Kidney (tissue), 14 donors: Measurements from ENCODE around the gene UROS. TPM values are rescaled to one million over a fixed set of nuclear protein-coding genes. Genes with fewer than 3 reads are reported as not detected.

Source experiments
- DNase-seq, 5 donors: peaks; one replicate each; pipeline ENCODE4 v3.0.0-alpha.2; 2013 to 2020
- FAIRE-seq: peaks from 2 replicates; lab custom pipeline; 2012; peaks lifted over from hg19 to GRCh38; lab: Jason Lieb, UNC
- H3K27ac ChIP-seq, 2 donors: one replicate each; pipeline ENCODE4 v1.7.0; 2013; ENCODE audit warnings: low read depth in 2 of 2, low read length in 2 of 2, inconsistent platforms in 1 of 2
- H3K27me3 ChIP-seq: one replicate; pipeline ENCODE4 v1.7.1; 2013; ENCODE audit warnings: low read length, inconsistent platforms; ENCODE audit not compliant: control insufficient read depth, insufficient read depth
- H3K36me3 ChIP-seq, 3 donors: one replicate each; pipeline versions ENCODE4 v1.7.0 to v1.7.1; 2013; ENCODE audit warnings: low read length in 3 of 3, control low read depth in 1 of 3, inconsistent platforms in 1 of 3; ENCODE audit not compliant: insufficient read depth in 3 of 3, control insufficient read depth in 2 of 3
- H3K4me1 ChIP-seq, 3 donors: one replicate each; pipeline versions ENCODE4 v1.7.0 to v1.7.1; 2013; ENCODE audit warnings: low read length in 3 of 3, inconsistent platforms in 1 of 3, low read depth in 1 of 3; ENCODE audit not compliant: control insufficient read depth in 2 of 3, insufficient read depth in 2 of 3
- H3K4me3 ChIP-seq, 3 donors: one replicate each; pipeline versions ENCODE4 v1.7.0 to v1.8.1; 2013; ENCODE audit warnings: low read length in 3 of 3, control low read depth in 1 of 3, inconsistent platforms in 1 of 3
- H3K9ac ChIP-seq, 3 donors: one replicate each; pipeline versions ENCODE4 v1.7.0 to v1.7.1; 2013; ENCODE audit warnings: low read length in 3 of 3, control low read depth in 1 of 3, inconsistent platforms in 1 of 3
- H3K9me3 ChIP-seq, 3 donors: one replicate each; pipeline versions ENCODE4 v1.7.0 to v1.7.1; 2013; ENCODE audit warnings: low read length in 3 of 3, control low read depth in 1 of 3, inconsistent platforms in 1 of 3; ENCODE audit not compliant: control insufficient read depth in 2 of 3, insufficient read depth in 1 of 3
- intact Hi-C: fragments of 100-400 bp; cut with DNase I; formaldehyde crosslinking; loops from one replicate; pipeline ENCODE4 v1.11.1; 2022
- polyA plus RNA-seq: library from polyadenylated mRNA; stranded (reverse); fragments of 350-450 nt; fragmentation: Illumina TruSeq; extraction: RNeasy Lipid Tissue Mini Kit (QIAGEN cat#74804); gene quantifications from one replicate; pipeline ENCODE4 v1.2.3, GENCODE V29; 2014; ENCODE audit warnings: low read depth, low replicate concordance; ENCODE audit not compliant: insufficient read depth
- total RNA-seq: library from RNA; stranded (reverse); fragmentation: NEBNext Ultra II Directional; extraction: Animal tissue kit (Norgen Biotek cat#: 25700); gene quantifications from one replicate; pipeline ENCODE4 v1.2.1, GENCODE V29; 2021
- TF ChIP-seq, protein P1 (sequence below): IDR thresholded peaks from 3 replicates; pipeline ENCODE4 v1.5.1; 2012; ENCODE audit warnings: mild to moderate bottlenecking, moderate library complexity, borderline replicate concordance; ENCODE audit not compliant: insufficient read depth; ENCODE audit errors: extremely low read depth
- donor health status: control.
- donor health status: control.
- donor health status: control.
- donor health status: control.
- donor health status: control.
- donor health status: DM: yes; HTN: yes; CAD: no.
- donor health status: Normal renal cell carcinoma (clear cell type).

UROS gene
- total and polyA plus RNA-seq, 2 donors from 2014 or later, result 42.1 to 81.7 TPM

DNA sequence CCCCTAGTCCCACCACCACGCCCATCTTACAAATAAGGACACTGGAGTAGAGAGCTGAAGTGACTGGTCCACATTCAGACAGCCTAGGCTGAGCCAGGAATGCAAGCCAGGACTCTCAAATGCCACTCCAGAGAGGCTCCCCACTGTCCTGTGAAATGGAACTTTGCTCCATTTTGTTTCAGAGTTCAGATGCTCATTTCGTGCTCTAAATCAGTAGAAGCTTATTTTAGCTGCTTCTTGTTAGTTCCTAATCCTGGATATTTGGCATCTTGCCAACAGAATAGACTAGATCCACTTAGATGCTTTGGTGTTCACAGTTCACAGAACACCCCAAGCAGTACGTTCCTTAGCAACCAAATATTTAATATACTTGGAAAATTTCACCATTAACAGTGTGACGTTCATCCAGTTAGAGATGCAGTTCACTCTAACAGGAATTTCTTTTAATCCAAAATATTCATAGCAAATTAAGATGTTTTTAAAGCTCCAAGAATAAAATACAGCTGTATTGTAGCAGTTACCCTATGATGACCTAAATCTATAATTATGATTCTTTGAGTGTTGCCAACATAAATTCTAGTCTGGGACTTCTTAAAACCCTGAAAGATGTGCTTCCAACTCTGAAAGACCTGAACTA, 54.7 kb downstream of the UROS start:
- DNase-seq, result peak in 2 of 5 donors; percentile 53 to 78
- intact Hi-C loops, result no loop called here

DNA sequence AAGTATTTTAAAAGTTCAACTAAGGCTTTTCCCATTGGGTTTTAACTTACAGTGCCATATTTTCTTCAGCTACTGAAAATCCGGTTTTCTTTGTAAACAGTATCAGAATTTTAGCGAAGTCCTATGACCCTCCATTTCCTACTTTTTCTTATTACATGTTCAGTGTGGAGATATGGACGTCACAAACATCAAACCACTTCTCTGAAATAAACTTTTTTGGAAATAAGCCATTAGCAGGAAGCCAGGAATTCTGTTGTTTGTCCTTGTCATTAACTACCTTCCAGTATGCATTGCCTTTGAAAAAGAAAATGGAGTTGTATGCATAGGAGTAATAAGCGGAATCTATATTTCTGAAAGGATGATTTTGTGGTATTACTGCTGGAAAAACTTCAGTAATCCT, 56.5 kb downstream of the UROS start:
- H3K27ac ChIP-seq, result no peak overlapping the region
- H3K36me3 ChIP-seq, result peaks cover 11 to 20% (median 13%) of the 10 kb centered on the region in 3 donors
- H3K27me3 ChIP-seq, result no peaks in the 10 kb centered on the region
- peaks cover 0 to 3% (median 0%) of the 10 kb centered on the region in 3 donors for H3K4me1 ChIP-seq
- FAIRE-seq (no peak), DNase-seq (no peak)
- no peak overlapping the region for H3K9ac ChIP-seq
- no peaks in the 10 kb centered on the region for H3K9me3 ChIP-seq
- no peak overlapping the region for H3K4me3 ChIP-seq
- intact Hi-C loops, result no loop called here
- TF ChIP-seq, protein P1, sequence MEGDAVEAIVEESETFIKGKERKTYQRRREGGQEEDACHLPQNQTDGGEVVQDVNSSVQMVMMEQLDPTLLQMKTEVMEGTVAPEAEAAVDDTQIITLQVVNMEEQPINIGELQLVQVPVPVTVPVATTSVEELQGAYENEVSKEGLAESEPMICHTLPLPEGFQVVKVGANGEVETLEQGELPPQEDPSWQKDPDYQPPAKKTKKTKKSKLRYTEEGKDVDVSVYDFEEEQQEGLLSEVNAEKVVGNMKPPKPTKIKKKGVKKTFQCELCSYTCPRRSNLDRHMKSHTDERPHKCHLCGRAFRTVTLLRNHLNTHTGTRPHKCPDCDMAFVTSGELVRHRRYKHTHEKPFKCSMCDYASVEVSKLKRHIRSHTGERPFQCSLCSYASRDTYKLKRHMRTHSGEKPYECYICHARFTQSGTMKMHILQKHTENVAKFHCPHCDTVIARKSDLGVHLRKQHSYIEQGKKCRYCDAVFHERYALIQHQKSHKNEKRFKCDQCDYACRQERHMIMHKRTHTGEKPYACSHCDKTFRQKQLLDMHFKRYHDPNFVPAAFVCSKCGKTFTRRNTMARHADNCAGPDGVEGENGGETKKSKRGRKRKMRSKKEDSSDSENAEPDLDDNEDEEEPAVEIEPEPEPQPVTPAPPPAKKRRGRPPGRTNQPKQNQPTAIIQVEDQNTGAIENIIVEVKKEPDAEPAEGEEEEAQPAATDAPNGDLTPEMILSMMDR, result no peak

More for the DNA sequence above, 54.7 kb downstream of the UROS start:
- Histone ChIP-seq H3K36me3 (peaks cover 7 to 16% (median 11%) of the 10 kb centered on the region in 3 donors), H3K9me3 (no peaks in the 10 kb centered on the region), H3K4me1 (peaks cover 0 to 3% (median 0%) of the 10 kb centered on the region in 3 donors), H3K9ac (no peak overlapping the region), H3K27ac (no peak overlapping the region), H3K27me3 (no peaks in the 10 kb centered on the region), H3K4me3 (no peak overlapping the region)
- TF ChIP-seq, protein P1, result no peak
- FAIRE-seq, result no peak

DNA sequence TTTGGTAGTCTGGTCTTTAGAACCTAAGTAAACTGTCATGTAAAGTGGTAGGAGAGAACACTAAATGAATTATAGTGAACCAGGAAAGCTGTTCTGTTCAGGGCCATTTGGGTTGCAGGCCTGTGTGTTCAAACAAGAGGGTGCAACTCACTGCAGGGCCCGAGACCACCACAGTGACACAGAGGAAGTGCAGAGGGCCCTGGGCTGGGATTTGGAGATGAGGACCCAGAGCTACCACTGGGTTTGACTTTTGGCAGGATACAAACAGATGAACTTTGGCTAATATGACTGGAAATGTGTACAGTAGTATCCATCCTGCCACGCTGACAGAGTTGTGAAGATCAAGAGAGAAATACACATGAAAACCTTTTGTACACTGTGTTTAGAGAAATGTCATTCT, 57.2 kb downstream of the UROS start:
- Histone ChIP-seq H3K9ac (no peak overlapping the region), H3K27me3 (no peaks in the 10 kb centered on the region), H3K4me1 (peaks cover 0 to 3% (median 0%) of the 10 kb centered on the region in 3 donors), H3K4me3 (no peak overlapping the region), H3K36me3 (peaks cover 11 to 20% (median 13%) of the 10 kb centered on the region in 3 donors), H3K9me3 (no peaks in the 10 kb centered on the region), H3K27ac (no peak overlapping the region)
- TF ChIP-seq, protein P1, result no peak
- intact Hi-C loops, result no loop called here
- FAIRE-seq (no peak), DNase-seq (no peak)
